Right renal pelvis (tissue), 4 donors: Measurements from ENCODE around the gene TRIM7. TPM values are rescaled to one million over a fixed set of nuclear protein-coding genes. Genes with fewer than 3 reads are reported as not detected.

ENCODE experiments used
- DNase-seq, 4 donors: peaks; one replicate each; pipeline ENCODE4 v3.0.0-alpha.2; 2013; ENCODE audit warnings: low read depth in 4 of 4, low spot score in 3 of 4, missing footprints in 1 of 4
- polyA plus RNA-seq, 4 donors: library from polyadenylated mRNA; unstranded; fragments of 120-200 nt; gene quantifications; one replicate each; pipeline ENCODE4 v1.2.1, GENCODE V29; 2013; ENCODE audit not compliant: insufficient read length in 4 of 4

The TRIM7 gene
- polyA plus RNA-seq, 4 donors = 0.09 to 0.29 (median 0.18) TPM; not detected in 1

- DNase-seq = no peak
Observed at GRCh38 chr5:181233801-181234454, 28.9 kb upstream of the TRIM7 start.

GRCh38 chr5:181233088-181233800 is 28.2 kb upstream of the TRIM7 start:
- no peak for DNase-seq

GRCh38 chr5:181232593-181232992 is 27.6 kb upstream of the TRIM7 start:
- no peak for DNase-seq

- no peak for DNase-seq
Observed at GRCh38 chr5:181231432-181231831, 26.4 kb upstream of the TRIM7 start.

DNA sequence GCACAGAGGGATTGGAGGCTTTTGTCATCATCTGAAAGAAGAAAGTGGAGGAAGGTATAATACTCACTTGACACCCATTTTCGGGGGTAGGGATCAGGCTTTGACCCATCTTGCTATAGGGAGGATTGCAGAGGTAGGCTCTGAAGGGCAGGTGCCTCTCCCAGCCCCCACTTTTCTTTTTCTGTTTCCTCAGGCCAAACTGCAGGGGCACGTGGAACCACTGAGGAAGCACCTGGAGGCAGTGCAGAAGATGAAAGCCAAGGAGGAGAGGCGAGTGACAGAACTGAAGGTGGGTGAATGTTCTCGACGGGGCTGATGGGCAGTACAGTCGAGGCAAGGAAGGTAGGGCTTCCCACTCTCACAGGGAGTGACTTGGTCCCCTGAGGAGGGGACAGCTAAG is 25.6 kb upstream of the TRIM7 start:
- no peak for DNase-seq

DNA sequence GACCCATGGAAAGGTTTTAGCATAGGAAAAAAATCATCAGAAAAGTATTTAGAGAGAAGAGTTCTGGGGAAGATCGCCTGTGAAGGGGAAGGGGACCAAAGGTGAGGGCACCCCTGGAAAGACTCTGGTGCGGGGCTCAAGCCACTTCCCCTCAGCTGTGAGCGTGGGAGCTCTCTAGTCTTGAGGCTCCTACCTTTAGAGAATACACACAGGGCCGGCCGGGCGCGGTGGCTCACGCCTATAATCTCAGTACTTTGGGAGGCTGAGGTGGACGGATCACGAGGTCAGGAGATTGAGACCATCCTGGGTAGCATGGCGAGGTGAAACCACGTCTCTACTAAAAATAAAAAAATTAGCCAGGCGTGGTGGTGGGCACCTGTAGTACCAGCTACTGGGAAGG is 25.0 kb upstream of the TRIM7 start:
- no peak for DNase-seq

DNA sequence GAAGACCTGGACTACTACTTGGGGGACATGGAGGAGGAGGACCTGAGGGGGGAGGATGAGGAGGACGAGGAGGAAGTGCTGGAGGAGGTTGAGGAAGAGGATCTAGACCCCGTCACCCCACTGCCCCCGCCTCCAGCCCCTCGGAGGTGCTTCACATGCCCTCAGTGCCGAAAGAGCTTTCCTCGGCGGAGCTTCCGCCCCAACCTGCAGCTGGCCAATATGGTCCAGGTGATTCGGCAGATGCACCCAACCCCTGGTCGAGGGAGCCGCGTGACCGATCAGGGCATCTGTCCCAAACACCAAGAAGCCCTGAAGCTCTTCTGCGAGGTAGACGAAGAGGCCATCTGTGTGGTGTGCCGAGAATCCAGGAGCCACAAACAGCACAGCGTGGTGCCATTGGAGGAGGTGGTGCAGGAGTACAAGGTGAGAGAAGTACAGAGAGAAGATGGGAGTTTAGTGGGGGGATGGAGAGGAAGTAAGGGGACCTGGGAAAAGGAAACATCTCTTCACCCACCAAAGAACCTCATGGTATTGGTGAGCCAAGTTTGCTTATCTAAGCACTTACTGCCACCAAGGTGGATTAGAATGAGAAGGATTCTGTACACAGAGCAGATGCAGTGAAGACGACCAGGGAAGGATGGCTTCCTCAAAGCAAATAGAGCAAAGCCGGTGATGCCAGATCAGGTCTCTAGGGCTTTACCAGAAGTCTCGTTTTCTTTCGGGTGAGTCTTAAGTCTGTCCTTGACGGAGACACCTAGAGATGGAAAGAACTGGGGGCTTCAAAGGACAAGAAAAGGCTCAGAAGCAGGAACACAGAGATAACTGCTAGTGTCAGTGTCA is 19.6 kb upstream of the TRIM7 start:
- no peak for DNase-seq

DNA sequence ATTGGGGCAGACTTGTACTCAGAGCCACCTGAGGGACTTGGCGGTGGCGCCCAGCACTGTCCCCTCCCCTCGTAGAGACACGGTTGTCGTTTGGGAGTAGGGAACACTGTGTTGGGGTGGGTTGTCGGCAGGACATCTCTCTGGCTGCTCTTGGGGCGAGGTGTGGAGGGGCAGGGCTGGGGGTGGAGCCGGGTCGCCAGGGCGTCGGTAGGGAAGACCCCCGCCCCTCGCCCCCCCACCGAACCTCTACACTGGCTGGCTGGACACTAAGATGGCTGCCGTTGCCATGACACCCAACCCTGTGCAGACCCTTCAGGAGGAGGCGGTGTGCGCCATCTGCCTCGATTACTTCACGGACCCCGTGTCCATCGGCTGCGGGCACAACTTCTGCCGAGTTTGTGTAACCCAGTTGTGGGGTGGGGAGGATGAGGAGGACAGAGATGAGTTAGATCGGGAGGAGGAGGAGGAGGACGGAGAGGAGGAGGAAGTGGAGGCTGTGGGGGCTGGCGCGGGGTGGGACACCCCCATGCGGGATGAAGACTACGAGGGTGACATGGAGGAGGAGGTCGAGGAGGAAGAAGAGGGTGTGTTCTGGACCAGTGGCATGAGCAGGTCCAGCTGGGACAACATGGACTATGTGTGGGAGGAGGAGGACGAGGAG is 18.9 kb upstream of the TRIM7 start:
- no peak for DNase-seq

- peak; percentile 91 to 96 (median 94) for DNase-seq
Observed at GRCh38 chr5:181223058-181223728, 18.2 kb upstream of the TRIM7 start, which contains the start of gene TRIM41. Gene TRIM41 (plus strand): TSS chr5:181223281. CDS start chr5:181224000, 719 bp downstream.

GRCh38 chr5:181222630-181223057 is 17.6 kb upstream of the TRIM7 start:
- no peak for DNase-seq

- peak in 3 of 4 donors; percentile 83 to 89 (median 86) for DNase-seq
Observed at GRCh38 chr5:181221792-181222629, 17.0 kb upstream of the TRIM7 start.

- DNase-seq = no peak
Observed at GRCh38 chr5:181221105-181221791, 16.3 kb upstream of the TRIM7 start.

DNA sequence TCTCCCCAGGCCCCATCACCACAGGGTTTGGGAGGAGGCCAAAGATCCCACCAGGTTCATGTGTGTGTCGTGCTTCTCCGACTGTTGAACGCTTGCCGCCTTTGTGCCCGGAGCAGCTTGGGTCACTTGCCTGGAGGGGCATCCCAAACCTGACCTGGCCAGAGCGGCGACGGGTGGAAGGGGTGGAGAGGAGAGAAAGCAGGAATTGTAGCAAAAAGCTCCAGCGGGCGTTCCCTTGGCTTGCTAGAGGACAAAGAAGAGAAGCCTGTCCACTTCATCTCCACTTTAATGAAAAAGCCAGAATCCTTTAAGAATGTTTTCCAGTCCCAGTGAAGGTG is 15.2 kb upstream of the TRIM7 start:
- DNase-seq = no peak

DNA sequence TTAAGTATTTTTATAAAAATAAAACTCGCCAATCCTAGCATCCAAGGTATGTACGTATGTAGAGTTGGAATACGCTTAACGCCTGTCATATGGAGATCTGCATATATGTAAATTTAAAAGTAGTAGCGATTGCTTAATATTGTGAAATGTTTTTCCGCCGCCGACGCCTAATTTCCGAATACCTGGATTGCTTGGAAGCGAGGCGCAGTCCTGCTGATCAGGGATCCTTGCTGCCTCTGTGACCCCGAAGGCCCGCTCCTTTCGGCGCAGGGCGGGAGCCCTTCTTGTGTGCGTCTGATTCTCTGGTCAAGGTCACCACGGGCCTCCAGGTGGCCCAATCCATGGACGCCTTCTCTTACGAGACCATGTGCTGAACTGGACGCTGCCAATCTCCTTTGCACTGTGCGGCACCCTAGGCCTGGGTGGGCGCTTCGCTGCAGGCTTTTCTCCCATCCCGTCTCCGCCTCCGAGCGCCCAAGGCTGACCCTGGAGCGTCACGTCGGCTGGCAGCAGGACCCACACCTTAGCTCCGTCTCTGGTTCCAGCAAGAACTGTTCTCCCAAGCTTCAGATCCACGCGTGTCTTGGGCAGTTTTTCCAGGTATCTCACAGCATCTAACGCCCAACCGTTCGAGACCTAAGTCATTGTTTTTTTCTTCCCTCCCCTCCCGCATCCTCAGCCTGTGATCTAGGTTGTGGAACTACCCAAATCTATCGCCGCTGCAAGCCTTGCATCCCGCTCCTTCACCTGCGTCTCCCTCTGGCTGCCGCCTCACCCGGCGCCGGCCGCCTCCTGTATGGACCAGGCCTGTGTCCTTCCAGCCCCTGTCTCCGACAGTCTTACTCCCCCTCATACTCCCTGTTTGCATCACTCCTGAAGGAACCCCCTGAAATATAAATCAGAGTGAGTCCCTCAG is 14.5 kb upstream of the TRIM7 start:
- no peak for DNase-seq

- DNase-seq = no peak
Observed at GRCh38 chr5:181218795-181219124, 13.8 kb upstream of the TRIM7 start.

DNA sequence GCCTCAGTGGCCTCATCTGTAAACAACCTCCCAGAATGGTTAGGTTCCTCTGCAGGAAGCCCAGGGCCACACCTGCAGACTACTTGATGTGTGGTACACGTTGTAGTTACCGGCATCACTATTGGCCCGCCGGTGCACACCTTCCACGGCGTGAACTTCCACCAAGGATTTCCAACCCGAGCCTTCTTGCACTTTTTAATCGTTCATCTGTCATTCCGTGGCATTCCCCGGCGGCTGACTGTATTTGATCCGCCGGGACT is 12.7 kb upstream of the TRIM7 start:
- DNase-seq = no peak

- DNase-seq = no peak
Observed at GRCh38 chr5:181217111-181217802, 12.3 kb upstream of the TRIM7 start.
